OCI-M2 (cell line): ENCODE results near the gene HOXD4.

Experiments
- DNase-seq: peaks from one replicate; lab custom pipeline; 2025; ENCODE audit not compliant: unreplicated experiment; lab: John Stamatoyannopoulos, UW

HOXD4 gene

GRCh38 chr2:176126929-176127773 lies 24.2 kb upstream of the HOXD4 start:
- DNase-seq: no peak

GRCh38 chr2:176127774-176128072 lies 23.6 kb upstream of the HOXD4 start:
- no peak for DNase-seq

GRCh38 chr2:176128172-176128981 lies 23.0 kb upstream of the HOXD4 start:
- DNase-seq: no peak

DNA sequence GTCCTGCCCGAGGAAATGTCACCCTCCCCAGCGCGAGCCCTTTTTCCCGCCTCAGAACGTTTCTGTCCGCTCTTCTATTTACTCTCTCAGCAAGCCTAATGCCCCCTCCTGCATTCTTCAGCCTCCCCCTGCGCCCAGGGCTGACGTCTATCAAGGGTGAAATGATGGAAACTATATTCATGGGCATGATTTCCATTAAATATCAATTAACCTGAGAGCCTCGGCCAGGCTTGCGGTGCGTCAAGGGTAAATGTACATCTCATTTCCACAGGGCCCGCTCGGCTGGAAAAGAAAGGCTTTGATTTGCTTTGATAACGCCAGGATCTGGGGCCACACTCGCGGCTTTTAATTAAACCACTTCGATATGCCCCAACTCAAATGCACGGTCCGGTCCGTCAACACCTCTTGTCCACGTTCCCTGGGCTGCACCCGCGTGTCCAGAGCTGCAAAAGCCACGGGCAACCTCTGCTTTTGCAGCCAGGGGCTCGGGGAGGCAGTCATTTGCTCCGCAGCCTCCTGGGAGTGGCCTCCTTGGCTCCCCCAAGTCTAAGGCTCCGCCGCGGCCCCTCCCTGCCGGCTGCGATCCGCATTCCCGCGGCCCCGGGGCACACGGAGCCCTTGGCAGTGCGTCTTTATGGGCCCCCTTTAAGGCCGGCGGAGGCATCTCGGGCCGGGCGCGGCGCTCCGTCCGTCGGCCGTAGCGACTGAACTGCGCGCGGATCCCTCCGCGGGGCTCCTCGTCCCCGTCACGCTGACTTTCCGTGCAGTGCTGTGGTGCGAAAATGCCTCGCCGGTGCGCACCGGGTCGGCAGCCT lies 22.2 kb upstream of the HOXD4 start, which contains the start of gene HOXD8:
TSS of gene HOXD8 (plus strand) at position 724 of the 815 bp plus-strand sequence. CDS start 662 bp downstream, outside the sequence.
- DNase-seq: no peak

DNA sequence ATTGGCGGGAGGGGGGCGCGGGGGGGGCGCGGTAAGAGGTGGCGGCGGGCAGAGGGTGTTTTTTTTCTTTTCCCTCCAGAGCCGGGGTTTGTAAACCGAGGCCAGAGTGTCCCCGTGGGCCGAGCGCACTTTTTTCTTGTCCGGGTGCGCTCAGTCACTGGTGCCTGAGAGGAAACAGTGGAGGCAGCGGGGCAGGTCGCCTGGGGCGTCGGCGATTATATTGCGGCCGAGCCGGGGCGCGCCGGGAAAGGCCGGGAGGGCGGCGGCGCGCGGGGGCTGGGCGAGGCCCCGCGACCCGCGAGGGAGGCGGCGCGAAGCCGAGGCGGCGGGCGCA lies 21.6 kb upstream of the HOXD4 start:
- DNase-seq: no peak

DNA sequence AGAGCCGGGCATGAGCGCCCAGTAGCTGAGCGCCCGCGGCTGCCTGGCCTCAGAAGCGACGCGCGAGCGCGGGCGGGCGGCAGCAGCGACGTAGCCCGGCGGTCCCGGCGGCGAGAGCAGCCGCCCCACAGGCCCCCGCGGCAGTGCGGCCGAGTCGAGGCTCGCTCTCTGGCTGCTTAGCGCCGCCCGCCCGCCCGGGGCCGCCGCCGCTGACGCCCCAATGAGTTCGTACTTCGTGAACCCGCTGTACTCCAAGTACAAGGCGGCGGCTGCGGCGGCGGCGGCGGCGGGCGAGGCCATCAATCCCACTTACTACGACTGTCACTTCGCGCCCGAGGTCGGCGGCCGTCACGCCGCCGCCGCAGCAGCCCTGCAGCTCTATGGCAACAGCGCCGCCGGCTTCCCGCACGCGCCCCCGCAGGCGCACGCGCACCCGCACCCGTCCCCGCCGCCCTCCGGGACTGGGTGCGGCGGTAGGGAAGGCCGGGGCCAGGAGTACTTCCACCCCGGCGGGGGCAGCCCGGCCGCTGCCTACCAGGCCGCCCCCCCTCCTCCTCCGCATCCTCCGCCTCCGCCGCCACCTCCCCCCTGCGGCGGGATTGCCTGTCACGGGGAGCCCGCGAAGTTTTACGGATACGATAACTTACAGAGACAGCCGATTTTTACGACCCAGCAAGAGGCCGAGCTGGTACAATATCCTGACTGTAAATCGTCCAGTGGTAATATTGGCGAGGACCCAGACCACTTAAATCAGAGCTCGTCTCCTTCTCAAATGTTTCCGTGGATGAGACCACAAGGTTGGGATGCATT lies 21.0 kb upstream of the HOXD4 start:
- no peak for DNase-seq

DNA sequence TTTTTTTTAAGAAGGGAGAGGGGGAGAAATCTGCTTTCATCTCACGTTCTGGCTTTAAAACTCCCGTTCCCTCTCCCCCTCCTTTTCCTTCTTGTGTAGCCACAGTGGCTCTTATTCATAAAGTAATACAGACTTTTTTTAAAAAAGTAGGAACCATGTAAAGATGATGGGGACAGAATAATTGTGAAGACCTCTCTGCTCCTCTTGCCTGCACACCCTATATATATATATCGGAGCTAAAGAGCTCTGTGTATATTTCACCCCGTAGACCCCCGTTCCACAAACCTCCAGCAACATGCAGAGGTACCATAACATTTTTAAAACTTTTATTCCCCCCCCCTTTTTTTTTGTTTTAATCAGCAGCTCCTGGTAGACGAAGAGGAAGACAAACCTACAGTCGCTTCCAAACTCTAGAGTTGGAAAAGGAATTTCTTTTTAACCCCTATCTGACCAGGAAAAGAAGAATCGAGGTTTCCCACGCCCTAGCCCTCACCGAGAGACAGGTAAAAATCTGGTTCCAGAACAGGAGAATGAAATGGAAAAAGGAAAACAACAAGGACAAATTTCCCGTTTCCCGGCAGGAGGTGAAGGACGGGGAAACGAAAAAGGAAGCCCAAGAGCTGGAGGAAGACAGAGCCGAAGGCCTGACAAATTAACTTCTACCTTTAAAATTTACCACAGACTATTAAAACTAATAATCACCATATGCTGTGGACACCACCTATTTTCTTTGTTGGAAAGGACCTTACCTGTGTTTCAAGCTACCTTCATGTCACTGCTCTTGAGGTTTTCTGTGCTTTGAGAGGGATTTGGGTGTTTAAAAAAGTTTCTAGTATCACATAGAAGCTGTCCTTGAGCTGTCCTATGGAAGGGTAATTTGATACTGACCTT lies 20.1 kb upstream of the HOXD4 start:
- no peak for DNase-seq

DNA sequence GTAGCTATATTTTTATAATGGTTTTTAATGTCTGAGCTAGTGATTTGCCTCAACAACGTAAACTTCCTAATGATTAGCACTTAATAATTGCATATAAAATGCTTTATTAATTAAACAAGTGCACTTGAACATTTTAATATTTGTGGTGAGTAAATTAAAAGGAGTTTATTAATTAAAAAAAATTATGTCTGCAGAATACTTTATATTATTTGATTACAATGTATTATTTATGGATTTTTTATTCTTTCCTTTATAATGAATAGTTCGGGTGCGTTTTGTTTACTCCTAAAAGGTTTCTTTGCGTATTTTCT lies 19.5 kb upstream of the HOXD4 start:
- no peak for DNase-seq

GRCh38 chr2:176132205-176133171 lies 18.9 kb upstream of the HOXD4 start:
- DNase-seq: no peak

- DNase-seq: no peak
Observed at GRCh38 chr2:176133389-176133788, 18.0 kb upstream of the HOXD4 start.

DNA sequence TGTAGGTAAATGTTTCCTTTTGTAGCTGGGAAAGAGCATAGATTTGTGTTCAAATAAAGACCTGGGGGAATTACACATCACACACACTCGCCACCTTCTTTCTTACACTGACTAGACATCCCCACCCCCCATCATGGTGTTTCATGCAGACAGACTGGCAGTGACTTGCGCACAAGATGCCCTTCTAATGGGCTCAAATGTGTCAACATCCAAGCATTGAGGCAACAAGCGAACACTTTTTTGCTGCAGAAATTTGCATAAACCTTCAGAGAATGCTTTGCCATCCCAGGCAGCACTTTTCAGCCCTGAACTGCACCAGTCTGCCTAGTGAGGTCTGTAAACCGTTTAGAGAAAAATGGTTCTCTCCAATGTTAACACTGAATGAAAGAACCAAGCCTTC lies 17.3 kb upstream of the HOXD4 start:
- no peak for DNase-seq

GRCh38 chr2:176135035-176135440 lies 16.3 kb upstream of the HOXD4 start:
- DNase-seq: no peak

- no peak for DNase-seq
Observed at GRCh38 chr2:176136374-176137251, 14.7 kb upstream of the HOXD4 start.

DNA sequence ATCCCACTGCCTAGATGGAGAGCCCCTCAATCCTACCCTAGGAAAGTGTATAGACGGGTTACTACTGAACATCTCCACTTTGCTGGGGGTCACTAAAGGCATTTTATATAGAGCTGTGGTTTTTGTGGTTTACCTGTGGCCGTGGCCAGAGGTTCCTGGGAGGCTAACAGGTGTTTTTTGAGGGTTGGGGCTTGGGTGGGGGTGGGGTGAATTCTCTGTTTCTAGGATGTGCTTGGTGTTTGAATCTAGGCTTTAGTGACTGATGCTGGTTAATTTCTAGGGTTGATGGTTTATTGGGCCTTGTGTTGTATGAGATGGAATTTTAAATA lies 14.1 kb upstream of the HOXD4 start:
- no peak for DNase-seq

- DNase-seq: no peak
Observed at GRCh38 chr2:176137906-176138305, 13.4 kb upstream of the HOXD4 start.

DNA sequence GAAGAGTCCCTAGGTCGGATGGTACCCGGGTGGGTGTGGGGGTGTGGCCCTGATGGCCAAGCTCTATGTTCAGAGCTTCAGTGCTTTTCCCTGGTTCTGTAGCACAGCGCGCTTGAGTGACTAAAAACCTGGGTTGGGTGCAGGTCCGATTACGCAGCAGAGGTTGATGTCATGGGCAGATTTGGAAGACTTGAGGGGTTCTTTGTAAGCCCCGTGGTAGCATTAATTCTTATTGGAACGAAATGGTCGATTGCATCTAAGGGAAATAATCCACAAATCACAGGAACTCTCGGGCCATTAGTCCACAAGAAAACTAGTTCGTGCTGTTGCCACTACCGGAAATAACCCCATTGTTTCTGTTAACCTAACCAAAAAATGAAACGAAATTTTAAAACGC lies 12.8 kb upstream of the HOXD4 start:
- DNase-seq: no peak

DNA sequence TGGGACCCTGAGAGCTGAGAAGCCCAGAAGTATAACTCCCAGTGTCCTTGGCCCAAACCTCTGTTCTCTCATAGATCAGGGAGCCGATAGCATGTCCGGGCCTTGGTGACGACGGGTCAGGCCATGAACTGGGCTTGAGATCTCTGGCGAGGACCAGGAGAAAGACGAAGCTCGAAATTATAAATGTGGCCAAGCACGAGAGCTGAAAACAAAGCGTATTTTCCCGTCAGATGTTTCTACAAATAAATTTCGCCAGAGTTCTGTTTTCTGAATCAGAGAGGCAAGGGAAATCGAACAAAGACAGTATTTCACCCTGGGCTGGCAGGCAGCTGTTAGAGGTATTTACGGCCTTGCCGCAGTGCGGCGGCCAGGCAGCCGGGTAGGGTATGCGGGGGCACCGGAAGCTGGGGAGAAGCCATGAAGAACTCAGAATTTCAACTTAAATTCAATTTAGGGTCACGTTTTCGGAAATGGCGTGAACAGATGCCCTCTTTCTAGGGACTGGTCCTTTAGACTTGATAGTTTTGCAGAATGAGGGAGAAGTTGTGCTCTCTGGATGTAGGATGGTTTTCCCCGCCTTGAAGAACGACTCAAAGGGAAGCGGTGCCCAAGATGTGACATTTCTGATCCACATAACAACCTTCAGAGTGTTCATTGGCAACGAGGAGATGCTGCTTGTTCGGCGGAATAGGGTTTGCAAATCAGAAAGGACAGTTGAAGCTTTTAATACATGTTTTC lies 12.3 kb upstream of the HOXD4 start:
- no peak for DNase-seq
